Fibroblast of lung (primary cell): Measurements from ENCODE around the gene LAYN.

Experiments
- EZH2 ChIP-seq: IDR thresholded peaks from 2 replicates; pipeline ENCODE4 v1.5.1; 2012; ENCODE audit warnings: low read length, control low read depth, mild to moderate bottlenecking; ENCODE audit errors: missing control alignments
- TF ChIP-seq, protein P1 (sequence below), 2 donors: IDR thresholded peaks in 1 of 2; conservative IDR thresholded peaks in 1 of 2; 1 replicate in 1 of 2; 2 replicates in 1 of 2; pipeline ENCODE4 v1.5.1; 2011 to 2012; ENCODE audit warnings: low read length in 2 of 2, control low read depth in 1 of 2, inconsistent platforms in 1 of 2, low read depth in 1 of 2, mild to moderate bottlenecking in 1 of 2

DNA sequence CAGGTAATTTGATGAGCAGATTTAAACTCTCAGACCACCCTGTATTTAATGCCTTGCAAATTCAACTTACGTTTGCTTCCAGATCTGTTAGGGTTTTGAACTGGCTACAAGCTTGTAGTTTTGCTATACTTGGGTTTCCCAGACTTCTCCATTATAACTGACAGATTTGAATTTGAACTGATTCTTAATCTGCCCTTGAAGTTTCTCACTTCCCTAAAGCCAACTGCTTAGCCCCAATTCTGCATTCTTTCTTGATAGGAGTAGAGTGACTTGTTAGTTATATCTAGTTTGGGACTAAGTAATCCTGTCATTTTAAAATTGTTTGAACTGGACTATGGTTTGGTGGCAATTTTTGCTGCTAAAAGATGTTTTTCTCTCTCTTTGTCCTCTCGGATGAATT, 9.7 kb downstream of the LAYN start:
- TF ChIP-seq, protein P1, sequence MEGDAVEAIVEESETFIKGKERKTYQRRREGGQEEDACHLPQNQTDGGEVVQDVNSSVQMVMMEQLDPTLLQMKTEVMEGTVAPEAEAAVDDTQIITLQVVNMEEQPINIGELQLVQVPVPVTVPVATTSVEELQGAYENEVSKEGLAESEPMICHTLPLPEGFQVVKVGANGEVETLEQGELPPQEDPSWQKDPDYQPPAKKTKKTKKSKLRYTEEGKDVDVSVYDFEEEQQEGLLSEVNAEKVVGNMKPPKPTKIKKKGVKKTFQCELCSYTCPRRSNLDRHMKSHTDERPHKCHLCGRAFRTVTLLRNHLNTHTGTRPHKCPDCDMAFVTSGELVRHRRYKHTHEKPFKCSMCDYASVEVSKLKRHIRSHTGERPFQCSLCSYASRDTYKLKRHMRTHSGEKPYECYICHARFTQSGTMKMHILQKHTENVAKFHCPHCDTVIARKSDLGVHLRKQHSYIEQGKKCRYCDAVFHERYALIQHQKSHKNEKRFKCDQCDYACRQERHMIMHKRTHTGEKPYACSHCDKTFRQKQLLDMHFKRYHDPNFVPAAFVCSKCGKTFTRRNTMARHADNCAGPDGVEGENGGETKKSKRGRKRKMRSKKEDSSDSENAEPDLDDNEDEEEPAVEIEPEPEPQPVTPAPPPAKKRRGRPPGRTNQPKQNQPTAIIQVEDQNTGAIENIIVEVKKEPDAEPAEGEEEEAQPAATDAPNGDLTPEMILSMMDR (conservative IDR thresholded peaks at IDR 0.05 in 1 of 2, IDR thresholded peaks at IDR 0.05 in 1 of 2; ENCODE audit: low read depth in 1 of 2, low read length in 2 of 2), result no peak
- TF ChIP-seq EZH2, result no peak
